Neuronal stem cell (in vitro differentiated cells): ENCODE measurements around the gene DLX4.

Source experiments
- DNase-seq: peaks from one replicate; pipeline ENCODE4 v3.0.0-alpha.2; 2013; ENCODE audit warnings: low spot score
- H2AFZ ChIP-seq: one replicate; pipeline ENCODE4 v1.6.1; 2013; ENCODE audit warnings: mild to moderate bottlenecking, low read length, inconsistent platforms
- H2AK5ac ChIP-seq: 2 replicates; pipeline ENCODE4 v1.6.1; 2013; ENCODE audit warnings: low read depth, mild to moderate bottlenecking, inconsistent platforms, low read length, moderate library complexity, mixed read lengths
- H2BK120ac ChIP-seq: 2 replicates; pipeline ENCODE4 v1.6.1; 2013; ENCODE audit warnings: low read depth, mild to moderate bottlenecking, inconsistent platforms, low read length, moderate library complexity, mixed read lengths
- H2BK12ac ChIP-seq: one replicate; pipeline ENCODE4 v1.6.1; 2013; ENCODE audit warnings: low read length, inconsistent platforms
- H2BK15ac ChIP-seq: 2 replicates; pipeline ENCODE4 v1.6.1; 2013; ENCODE audit warnings: mild to moderate bottlenecking, low read length, inconsistent platforms, mixed read lengths
- H2BK5ac ChIP-seq: one replicate; pipeline ENCODE4 v1.6.1; 2013; ENCODE audit warnings: inconsistent platforms, mild to moderate bottlenecking, low read length, moderate library complexity
- H3K14ac ChIP-seq: one replicate; pipeline ENCODE4 v1.6.1; 2013; ENCODE audit warnings: low read length, inconsistent platforms
- H3K18ac ChIP-seq: 2 replicates; pipeline ENCODE4 v1.6.1; 2013; ENCODE audit warnings: low read length, inconsistent platforms
- H3K23ac ChIP-seq: 2 replicates; pipeline ENCODE4 v1.6.1; 2013; ENCODE audit warnings: low read depth, mild to moderate bottlenecking, mixed read lengths, low read length, inconsistent platforms; ENCODE audit not compliant: poor library complexity
- H3K27ac ChIP-seq: replicated peaks from 3 replicates; pipeline ENCODE4 v1.5.1; 2013; ENCODE audit warnings: low read length, inconsistent platforms
- H3K27me3 ChIP-seq, 3 experiments: 2 replicates each; pipeline ENCODE4 v1.6.1; 2013; ENCODE audit warnings: low read length in 3 of 3, mild to moderate bottlenecking in 2 of 3, inconsistent platforms in 1 of 3, low read depth in 1 of 3, mixed read lengths in 1 of 3, moderate library complexity in 1 of 3; ENCODE audit not compliant: control insufficient read depth in 3 of 3, insufficient read depth in 3 of 3
- H3K36me3 ChIP-seq, 2 donors: replicated peaks in 1 of 2; 2 replicates each; pipeline ENCODE4 v1.6.1; 2013; ENCODE audit warnings: low read length in 2 of 2; ENCODE audit not compliant: control insufficient read depth in 2 of 2, insufficient read depth in 2 of 2
- H3K4ac ChIP-seq: 2 replicates; pipeline ENCODE4 v1.6.1; 2013; ENCODE audit warnings: inconsistent platforms, mild to moderate bottlenecking, low read length, moderate library complexity
- H3K4me1 ChIP-seq, 2 donors: 1 replicate in 1 of 2; 2 replicates in 1 of 2; pipeline ENCODE4 v1.6.1; 2013; ENCODE audit warnings: low read length in 2 of 2, low read depth in 1 of 2; ENCODE audit not compliant: control insufficient read depth in 2 of 2, insufficient read depth in 1 of 2
- H3K4me2 ChIP-seq: one replicate; pipeline ENCODE4 v1.6.1; 2013; ENCODE audit warnings: mild to moderate bottlenecking, low read length, inconsistent platforms; ENCODE audit not compliant: insufficient read depth, poor library complexity, severe bottlenecking
- H3K4me3 ChIP-seq, 2 donors: 2 replicates each; pipeline ENCODE4 v1.5.1; 2013; ENCODE audit warnings: low read length in 2 of 2, mild to moderate bottlenecking in 2 of 2, inconsistent platforms in 1 of 2, moderate library complexity in 1 of 2
- H3K79me1 ChIP-seq: one replicate; pipeline ENCODE4 v1.6.1; 2013; ENCODE audit warnings: low read depth, mild to moderate bottlenecking, inconsistent platforms, low read length, moderate library complexity
- H3K9ac ChIP-seq: one replicate; pipeline ENCODE4 v1.6.1; 2013; ENCODE audit warnings: mild to moderate bottlenecking, low read depth, low read length, inconsistent platforms; ENCODE audit not compliant: poor library complexity
- H3K9me3 ChIP-seq, 2 donors: replicated peaks in 1 of 2; 2 replicates each; pipeline versions ENCODE3 to v1.6.1; 2013; ENCODE audit warnings: low read length in 2 of 2, mild to moderate bottlenecking in 2 of 2, inconsistent platforms in 1 of 2, low read depth in 1 of 2, mixed read lengths in 1 of 2, moderate library complexity in 1 of 2; ENCODE audit not compliant: control insufficient read depth in 2 of 2, insufficient read depth in 1 of 2
- H4K8ac ChIP-seq: one replicate; pipeline ENCODE4 v1.6.1; 2013; ENCODE audit warnings: low read depth, mild to moderate bottlenecking, inconsistent platforms, low read length, moderate library complexity
- H4K91ac ChIP-seq: one replicate; pipeline ENCODE4 v1.6.1; 2013; ENCODE audit warnings: low read length, low read depth, mild to moderate bottlenecking, inconsistent platforms; ENCODE audit not compliant: poor library complexity
- WGBS, 2 donors: extraction: QIAGEN DNeasy Blood & Tissue Kit; methylation state at CpG; one replicate each; pipeline ENCODE4 v1.1.7; 2013; ENCODE audit warnings: missing lambda C conversion rate in 2 of 2, mixed read lengths in 1 of 2; ENCODE audit not compliant: insufficient read length in 2 of 2, insufficient replicate concordance in 1 of 2; ENCODE audit errors: extremely low coverage in 2 of 2; 5-methylcytosine and 5-hydroxymethylcytosine counted together

DLX4 gene

DNA sequence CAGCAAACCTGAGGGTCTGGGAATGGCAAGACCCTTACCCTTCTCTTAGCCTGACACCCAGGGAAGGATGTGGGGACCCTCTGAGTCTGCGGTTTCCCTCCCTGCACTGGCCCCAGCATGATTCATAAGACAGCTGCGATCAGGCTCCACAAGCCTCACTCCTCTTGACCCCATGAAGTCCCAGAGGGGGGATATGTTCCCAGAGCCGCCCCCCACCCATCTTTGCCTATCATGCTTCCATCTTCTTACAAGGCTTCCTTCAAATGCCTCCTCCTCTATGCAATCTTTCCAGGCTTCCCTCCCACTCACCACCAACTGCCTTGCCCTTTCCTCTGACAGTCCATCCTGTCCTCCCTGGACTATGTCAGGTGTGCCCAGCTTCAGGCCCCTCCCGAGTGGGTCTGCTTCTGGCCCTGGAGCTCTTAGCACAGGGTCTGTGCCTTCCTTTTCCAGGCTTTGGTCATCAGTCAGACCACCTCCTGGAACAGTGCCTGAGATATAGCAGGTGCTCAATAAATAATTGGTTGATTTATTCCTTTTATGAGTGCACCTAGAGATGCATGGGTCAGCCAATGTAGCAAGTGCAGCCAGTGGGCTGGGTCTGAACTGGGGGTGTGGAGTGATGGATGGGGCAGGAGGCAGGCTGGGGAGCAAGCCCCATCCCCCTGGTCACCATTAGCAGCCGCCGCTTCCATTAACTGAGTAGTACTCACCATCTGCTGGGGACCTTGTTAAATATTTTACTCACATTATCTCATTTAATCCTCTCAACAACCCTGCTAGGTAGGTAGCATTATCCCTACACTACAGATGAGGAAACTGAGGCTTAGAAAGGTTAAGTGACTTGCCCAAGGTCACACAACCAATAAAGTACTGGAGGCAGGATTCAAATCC, 17.7 kb downstream of the DLX4 start:
- no CpG with 5 or more reads among the region's 6 CpGs for WGBS, 2 donors
- Histone ChIP-seq H3K23ac (no peak overlapping the region), H3K14ac (no peak overlapping the region), H2BK120ac (no peak overlapping the region), H3K4ac (no peak overlapping the region), H3K4me3 (no peak overlapping the region), H2BK5ac (no peak overlapping the region), H3K36me3 (no peaks in the 10 kb centered on the region), H2BK12ac (no peak overlapping the region), H3K9ac (no peak overlapping the region), H3K4me1 (peaks cover 0 to 8% of the 10 kb centered on the region in 2 donors), H3K18ac (no peak overlapping the region), H3K27ac (no peak overlapping the region), H4K91ac (no peak overlapping the region), H2AK5ac (no peak overlapping the region), H3K79me1 (peaks cover 3% of the 10 kb centered on the region), H3K27me3 (peaks cover 0 to 65% (median 27%) of the 10 kb centered on the region in 3 experiments), H2AFZ (no peak overlapping the region), H2BK15ac (peak overlapping the region; percentile 16), H4K8ac (no peak overlapping the region), H3K4me2 (no peak overlapping the region), H3K9me3 (no peaks in the 10 kb centered on the region)
- DNase-seq = no peak

- Histone ChIP-seq H3K9ac (no peak overlapping the region), H4K8ac (no peak overlapping the region), H3K4me1 (peaks cover 0 to 8% of the 10 kb centered on the region in 2 donors), H3K18ac (no peak overlapping the region), H3K27ac (no peak overlapping the region), H4K91ac (no peak overlapping the region), H2BK15ac (no peak overlapping the region), H2AK5ac (no peak overlapping the region), H3K9me3 (no peaks in the 10 kb centered on the region), H2BK12ac (no peak overlapping the region), H2BK120ac (no peak overlapping the region), H3K36me3 (no peaks in the 10 kb centered on the region), H3K4me3 (no peak overlapping the region), H3K23ac (no peak overlapping the region), H3K14ac (no peak overlapping the region), H3K79me1 (peaks cover 3% of the 10 kb centered on the region), H3K4ac (no peak overlapping the region), H2BK5ac (no peak overlapping the region), H2AFZ (no peak overlapping the region), H3K27me3 (peaks cover 0 to 68% (median 33%) of the 10 kb centered on the region in 3 experiments), H3K4me2 (no peak overlapping the region)
- WGBS, 2 donors = no CpG with 5 or more reads among the region's 2 CpGs
- no peak for DNase-seq
These were observed 18.2 kb downstream of the DLX4 start for GRCh38 chr17:49987290-49987585.

- Histone ChIP-seq H2BK12ac (no peak overlapping the region), H3K27me3 (peaks cover 4 to 71% (median 39%) of the 10 kb centered on the region in 3 experiments), H2AFZ (peak overlapping the region; percentile 18), H4K8ac (no peak overlapping the region), H2AK5ac (no peak overlapping the region), H3K18ac (peak overlapping the region; percentile 84), H2BK15ac (no peak overlapping the region), H4K91ac (no peak overlapping the region), H3K4me1 (peaks cover 0 to 10% of the 10 kb centered on the region in 2 donors), H2BK5ac (no peak overlapping the region), H3K4me2 (no peak overlapping the region), H3K9me3 (peaks cover 0 to 3% of the 10 kb centered on the region in 2 donors), H2BK120ac (no peak overlapping the region), H3K4me3 (no peak overlapping the region), H3K4ac (no peak overlapping the region), H3K9ac (peak overlapping the region; percentile 70), H3K14ac (no peak overlapping the region), H3K23ac (no peak overlapping the region), H3K79me1 (peaks cover 3% of the 10 kb centered on the region), H3K36me3 (no peaks in the 10 kb centered on the region), H3K27ac (no peak overlapping the region)
- no peak for DNase-seq
- no CpG with 5 or more reads among the region's 17 CpGs for whole genome bisulfite sequencing, 2 donors
These were observed 18.9 kb downstream of the DLX4 start for GRCh38 chr17:49987681-49988441.

GRCh38 chr17:49989518-49989880, 20.5 kb downstream of the DLX4 start:
- WGBS, 2 donors = no CpG with 5 or more reads among the region's 4 CpGs
- peaks cover 4 to 8% of the 10 kb centered on the region in 2 donors for H3K9me3 ChIP-seq
- no peak overlapping the region for H3K4me3 ChIP-seq
- peak overlapping the region; percentile 55 for H3K18ac ChIP-seq
- DNase-seq = no peak
- peaks cover 13 to 87% (median 56%) of the 10 kb centered on the region in 3 experiments for H3K27me3 ChIP-seq
- peaks cover 3 to 14% of the 10 kb centered on the region in 2 donors for H3K4me1 ChIP-seq
- H3K14ac ChIP-seq = peak overlapping the region; percentile 76
- no peak overlapping the region for H4K8ac ChIP-seq
- H3K27ac ChIP-seq = no peak overlapping the region
- no peak overlapping the region for H3K4ac ChIP-seq
- H2BK120ac ChIP-seq = no peak overlapping the region
- H3K36me3 ChIP-seq = no peaks in the 10 kb centered on the region
- no peak overlapping the region for H2BK15ac ChIP-seq
- no peak overlapping the region for H2AFZ ChIP-seq
- H3K9ac ChIP-seq = no peak overlapping the region
- H4K91ac ChIP-seq = no peak overlapping the region
- no peaks in the 10 kb centered on the region for H3K79me1 ChIP-seq
- H3K23ac ChIP-seq = no peak overlapping the region
- no peak overlapping the region for H2BK5ac ChIP-seq
- H2BK12ac ChIP-seq = no peak overlapping the region
- no peak overlapping the region for H3K4me2 ChIP-seq
- H2AK5ac ChIP-seq = peak overlapping the region; percentile 85
